Lower leg skin (tissue), 3 donors: ENCODE results near the gene PTPRT.

Source experiments
- POLR2A ChIP-seq, 2 donors: fragments of 450-650 bp; IDR thresholded peaks; one replicate each; pipeline ENCODE4 v1.6.1; 2016 to 2017; ENCODE audit warnings: antibody characterized with exemption in 2 of 2, mild to moderate bottlenecking in 1 of 2, moderate library complexity in 1 of 2
- TF ChIP-seq, protein P1 (sequence below), 3 donors: fragments of 450-650 bp; IDR thresholded peaks; one replicate each; pipeline ENCODE4 v1.5.1; 2016; ENCODE audit warnings: antibody characterized with exemption in 3 of 3, mild to moderate bottlenecking in 3 of 3, moderate library complexity in 2 of 3

DNA sequence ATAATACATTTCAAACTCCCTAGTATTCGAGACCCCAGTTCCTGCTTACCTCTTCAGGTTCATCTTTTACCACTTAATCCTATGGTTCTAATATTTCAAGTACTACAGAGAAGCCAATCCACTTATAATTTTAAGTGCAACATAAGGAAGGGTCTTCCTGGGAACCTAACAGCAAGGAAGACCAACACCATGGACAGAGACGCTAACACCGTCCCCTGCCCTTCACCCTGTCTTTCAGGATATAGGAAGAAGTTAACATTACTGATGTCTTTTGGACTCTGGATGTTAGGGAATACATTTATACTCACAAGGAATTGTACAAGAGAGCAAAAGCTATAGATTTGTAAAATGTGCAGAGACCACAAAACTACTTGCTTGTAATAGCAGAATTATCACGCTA, 1006.6 kb downstream of the PTPRT start:
- TF ChIP-seq, protein P1, sequence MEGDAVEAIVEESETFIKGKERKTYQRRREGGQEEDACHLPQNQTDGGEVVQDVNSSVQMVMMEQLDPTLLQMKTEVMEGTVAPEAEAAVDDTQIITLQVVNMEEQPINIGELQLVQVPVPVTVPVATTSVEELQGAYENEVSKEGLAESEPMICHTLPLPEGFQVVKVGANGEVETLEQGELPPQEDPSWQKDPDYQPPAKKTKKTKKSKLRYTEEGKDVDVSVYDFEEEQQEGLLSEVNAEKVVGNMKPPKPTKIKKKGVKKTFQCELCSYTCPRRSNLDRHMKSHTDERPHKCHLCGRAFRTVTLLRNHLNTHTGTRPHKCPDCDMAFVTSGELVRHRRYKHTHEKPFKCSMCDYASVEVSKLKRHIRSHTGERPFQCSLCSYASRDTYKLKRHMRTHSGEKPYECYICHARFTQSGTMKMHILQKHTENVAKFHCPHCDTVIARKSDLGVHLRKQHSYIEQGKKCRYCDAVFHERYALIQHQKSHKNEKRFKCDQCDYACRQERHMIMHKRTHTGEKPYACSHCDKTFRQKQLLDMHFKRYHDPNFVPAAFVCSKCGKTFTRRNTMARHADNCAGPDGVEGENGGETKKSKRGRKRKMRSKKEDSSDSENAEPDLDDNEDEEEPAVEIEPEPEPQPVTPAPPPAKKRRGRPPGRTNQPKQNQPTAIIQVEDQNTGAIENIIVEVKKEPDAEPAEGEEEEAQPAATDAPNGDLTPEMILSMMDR (IDR thresholded peaks at IDR 0.05) = no peak
- no peak for TF ChIP-seq POLR2A (IDR thresholded peaks at IDR 0.05)
